HL-60 (cell line): ENCODE measurements around the gene CLEC20A.

Source experiments
- CTCF ChIP-seq: IDR thresholded peaks from one replicate; pipeline ENCODE4 v1.5.1; 2011; ENCODE audit warnings: low read length, control low read depth, inconsistent platforms; ENCODE audit not compliant: insufficient read depth
- GABPA ChIP-seq: IDR thresholded peaks from 2 replicates; pipeline ENCODE4 v1.6.1; 2012; ENCODE audit warnings: low read depth
- POLR2AphosphoS5 ChIP-seq: IDR thresholded peaks from 2 replicates; pipeline ENCODE4 v1.6.1; 2012; ENCODE audit warnings: low read depth

DNA sequence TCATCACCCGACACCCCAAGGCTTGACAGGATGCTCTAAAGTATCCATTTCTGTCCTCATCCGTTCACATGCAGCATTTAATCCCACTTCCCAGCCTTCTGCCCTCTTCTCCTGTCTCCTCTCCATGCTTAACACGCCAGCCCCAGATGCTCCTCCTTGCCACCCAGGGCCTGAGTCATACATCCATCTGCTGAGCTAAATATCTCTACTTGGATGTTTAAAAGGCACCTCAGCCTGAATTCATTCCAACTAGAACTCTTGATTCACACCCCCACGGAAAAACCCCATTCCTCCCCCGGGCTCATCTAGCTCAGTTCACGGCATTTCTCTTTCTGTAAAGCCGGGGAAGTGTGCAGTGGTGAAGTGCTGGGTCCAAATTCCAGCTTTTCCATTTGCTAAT lies 43.9 kb upstream of the CLEC20A start:
- TF ChIP-seq CTCF (no peak), POLR2AphosphoS5 (no peak), GABPA (no peak)
